WTC11 (cell line): Measurements from ENCODE around the gene TBC1D14. TPM values are rescaled to one million over a fixed set of nuclear protein-coding genes. Genes with fewer than 3 reads are reported as not detected.

Experiments used
- ATAC-seq: fragments of 200-7000 bp; cut with Tn5 transposase; 2 replicates; pipeline ENCODE4 v1.10.0; 2021; ENCODE audit warnings: mild to moderate bottlenecking, moderate library complexity
- CTCF ChIA-PET: fragments of 300-600 bp; sonication (Branson Sonifier 250); formaldehyde crosslinking; loops from one replicate; lab custom pipeline; 2021; ENCODE audit warnings: antibody characterized with exemption; lab: Charles Lee
- POLR2A ChIA-PET: fragments of 350-600 bp; sonication (Branson Sonifier 250); formaldehyde crosslinking; loops from one replicate; lab custom pipeline; 2021; ENCODE audit warnings: antibody characterized with exemption; lab: Charles Lee
- DNase-seq: peaks from one replicate; pipeline ENCODE4 v3.0.0; 2021; ENCODE audit warnings: low spot score
- H3K27ac Mint-ChIP-seq: 2 replicates; pipeline ENCODE4 v1.8.0; 2021; ENCODE audit warnings: mixed read lengths
- H3K27me3 Mint-ChIP-seq: 2 replicates; pipeline ENCODE4 v1.8.0; 2021; ENCODE audit warnings: low read depth, mild to moderate bottlenecking, moderate library complexity, mixed read lengths
- H3K36me3 Mint-ChIP-seq: 2 replicates; pipeline ENCODE4 v1.8.0; 2021; ENCODE audit warnings: mixed read lengths
- H3K4me1 Mint-ChIP-seq: 2 replicates; pipeline ENCODE4 v1.8.0; 2022; ENCODE audit warnings: mixed read lengths
- H3K4me3 Mint-ChIP-seq: 2 replicates; pipeline ENCODE4 v1.8.0; 2021; ENCODE audit warnings: mild to moderate bottlenecking, moderate library complexity, mixed read lengths
- H3K9me3 Mint-ChIP-seq: 2 replicates; pipeline ENCODE4 v1.8.0; 2021; ENCODE audit warnings: mixed read lengths
- ATF2 ChIP-seq: sonication (generic); formaldehyde crosslinking; IDR thresholded peaks from 2 replicates; pipeline ENCODE4 v1.8.1; 2022; ENCODE audit warnings: low read depth, missing genetic modification reagents, borderline replicate concordance
- E2F4 ChIP-seq: sonication (generic); formaldehyde crosslinking; IDR thresholded peaks from 2 replicates; pipeline ENCODE4 v1.8.1; 2022; ENCODE audit warnings: low read depth, mild to moderate bottlenecking, moderate library complexity, missing genetic modification reagents, borderline replicate concordance
- FOXP1 ChIP-seq: sonication (generic); formaldehyde crosslinking; IDR thresholded peaks from 2 replicates; pipeline ENCODE4 v1.8.0; 2022; ENCODE audit warnings: missing genetic modification reagents, mild to moderate bottlenecking, moderate library complexity, borderline replicate concordance
- GABPB1 ChIP-seq: sonication (generic); formaldehyde crosslinking; IDR thresholded peaks from 2 replicates; pipeline ENCODE4 v1.8.1; 2023; ENCODE audit warnings: mild to moderate bottlenecking, missing genetic modification reagents
- HMGA2 ChIP-seq: fragments of 250-450 bp; sonication (Bioruptor Pico); IDR thresholded peaks from 2 replicates; pipeline ENCODE4 v1.4.0; 2021; ENCODE audit warnings: mild to moderate bottlenecking, moderate library complexity
- KAT7 ChIP-seq: sonication (generic); formaldehyde crosslinking; IDR thresholded peaks from 2 replicates; pipeline ENCODE4 v1.8.1; 2023; ENCODE audit warnings: missing genetic modification reagents, mild to moderate bottlenecking, borderline replicate concordance
- OVOL2 ChIP-seq: fragments of 250-450 bp; sonication (Bioruptor Pico); IDR thresholded peaks from 2 replicates; pipeline ENCODE4 v1.9.0; 2021; ENCODE audit warnings: mild to moderate bottlenecking, borderline replicate concordance
- TEAD1 ChIP-seq: sonication (generic); formaldehyde crosslinking; IDR thresholded peaks from 2 replicates; pipeline ENCODE4 v1.8.0; 2022; ENCODE audit warnings: mild to moderate bottlenecking, missing genetic modification reagents
- TEAD4 ChIP-seq: sonication (generic); formaldehyde crosslinking; IDR thresholded peaks from 2 replicates; pipeline ENCODE4 v1.8.0; 2022; ENCODE audit warnings: mild to moderate bottlenecking, missing genetic modification reagents
- ZNF138 ChIP-seq: sonication (generic); formaldehyde crosslinking; conservative IDR thresholded peaks from 2 replicates; pipeline ENCODE4 v1.8.1; 2022; ENCODE audit warnings: mild to moderate bottlenecking, moderate library complexity, missing genetic modification reagents
- ZNF219 ChIP-seq: sonication (generic); formaldehyde crosslinking; IDR thresholded peaks from 2 replicates; pipeline ENCODE4 v1.8.0; 2023; ENCODE audit warnings: missing genetic modification reagents, mild to moderate bottlenecking, borderline replicate concordance
- ZNF263 ChIP-seq: sonication (generic); formaldehyde crosslinking; IDR thresholded peaks from 2 replicates; pipeline ENCODE4 v1.8.1; 2022; ENCODE audit warnings: low read depth, mild to moderate bottlenecking, moderate library complexity, missing genetic modification reagents
- ZNF423 ChIP-seq: fragments of 250-450 bp; sonication (Bioruptor Pico); IDR thresholded peaks from 2 replicates; pipeline ENCODE4 v2.1.2; 2022; ENCODE audit warnings: mild to moderate bottlenecking, moderate library complexity
- total RNA-seq: library from RNA; stranded (reverse); gene quantifications from 3 replicates; pipeline ENCODE4 v1.2.3, GENCODE V29; 2021
- TF ChIP-seq, protein P1 (sequence below): fragments of 250-450 bp; sonication (Bioruptor Pico); IDR thresholded peaks from 2 replicates; pipeline ENCODE4 v1.8.0; 2021; ENCODE audit warnings: mild to moderate bottlenecking
- TF ChIP-seq, protein P2 (sequence below): sonication (generic); formaldehyde crosslinking; IDR thresholded peaks from 2 replicates; pipeline ENCODE4 v1.8.1; 2023; ENCODE audit warnings: mild to moderate bottlenecking, moderate library complexity, missing genetic modification reagents
- TF ChIP-seq, protein P3 (sequence below): sonication (generic); formaldehyde crosslinking; IDR thresholded peaks from 2 replicates; pipeline ENCODE4 v1.8.0; 2023; ENCODE audit warnings: missing genetic modification reagents
- TF ChIP-seq, protein P4 (sequence below): fragments of 250-450 bp; sonication (Bioruptor Pico); conservative IDR thresholded peaks from 2 replicates; pipeline ENCODE4 v1.9.0; 2021; ENCODE audit warnings: mild to moderate bottlenecking

Gene TBC1D14
- total RNA-seq, 1 experiment from 2014 or later = 45.1 TPM

- no peak for TF ChIP-seq KAT7 (CRISPR knock-in tag)
- TF ChIP-seq ZNF263 = no peak
- no peak for TF ChIP-seq ZNF138
- TF ChIP-seq, protein P1, sequence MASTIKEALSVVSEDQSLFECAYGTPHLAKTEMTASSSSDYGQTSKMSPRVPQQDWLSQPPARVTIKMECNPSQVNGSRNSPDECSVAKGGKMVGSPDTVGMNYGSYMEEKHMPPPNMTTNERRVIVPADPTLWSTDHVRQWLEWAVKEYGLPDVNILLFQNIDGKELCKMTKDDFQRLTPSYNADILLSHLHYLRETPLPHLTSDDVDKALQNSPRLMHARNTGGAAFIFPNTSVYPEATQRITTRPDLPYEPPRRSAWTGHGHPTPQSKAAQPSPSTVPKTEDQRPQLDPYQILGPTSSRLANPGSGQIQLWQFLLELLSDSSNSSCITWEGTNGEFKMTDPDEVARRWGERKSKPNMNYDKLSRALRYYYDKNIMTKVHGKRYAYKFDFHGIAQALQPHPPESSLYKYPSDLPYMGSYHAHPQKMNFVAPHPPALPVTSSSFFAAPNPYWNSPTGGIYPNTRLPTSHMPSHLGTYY (CRISPR knock-in tag) = no peak
- TF ChIP-seq, protein P2, sequence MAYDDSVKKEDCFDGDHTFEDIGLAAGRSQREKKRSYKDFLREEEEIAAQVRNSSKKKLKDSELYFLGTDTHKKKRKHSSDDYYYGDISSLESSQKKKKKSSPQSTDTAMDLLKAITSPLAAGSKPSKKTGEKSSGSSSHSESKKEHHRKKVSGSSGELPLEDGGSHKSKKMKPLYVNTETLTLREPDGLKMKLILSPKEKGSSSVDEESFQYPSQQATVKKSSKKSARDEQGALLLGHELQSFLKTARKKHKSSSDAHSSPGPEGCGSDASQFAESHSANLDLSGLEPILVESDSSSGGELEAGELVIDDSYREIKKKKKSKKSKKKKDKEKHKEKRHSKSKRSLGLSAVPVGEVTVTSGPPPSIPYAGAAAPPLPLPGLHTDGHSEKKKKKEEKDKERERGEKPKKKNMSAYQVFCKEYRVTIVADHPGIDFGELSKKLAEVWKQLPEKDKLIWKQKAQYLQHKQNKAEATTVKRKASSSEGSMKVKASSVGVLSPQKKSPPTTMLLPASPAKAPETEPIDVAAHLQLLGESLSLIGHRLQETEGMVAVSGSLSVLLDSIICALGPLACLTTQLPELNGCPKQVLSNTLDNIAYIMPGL (CRISPR knock-in tag) = peak; percentile 43; the same call in 1 of the 2 replicates
- TF ChIP-seq ZNF219 (CRISPR knock-in tag) = no peak
These were observed at the start of gene TBC1D14 (continued) for GRCh38 chr4:6909113-6909969.

GRCh38 chr4:6868386-6868785 lies 41.2 kb upstream of the TBC1D14 start:
- peaks cover 12% of the 10 kb centered on the region for H3K36me3 Mint-ChIP-seq
- H3K27me3 Mint-ChIP-seq = no peaks in the 10 kb centered on the region
- no peak for DNase-seq
- POLR2A ChIA-PET = no interaction called here
- H3K9me3 Mint-ChIP-seq = no peaks in the 10 kb centered on the region
- TF ChIP-seq TEAD4 (CRISPR knock-in tag) (no peak), OVOL2 (CRISPR knock-in tag) (no peak), TEAD1 (no peak)
- H3K4me1 Mint-ChIP-seq = no peaks in the 10 kb centered on the region
- ATAC-seq = no peak
- no peak overlapping the region for H3K27ac Mint-ChIP-seq
- H3K4me3 Mint-ChIP-seq = no peak overlapping the region
- CTCF ChIA-PET = interaction anchor here (1.1 kb wide), 1 partner anchor 202 kb away, joined by 4 read pairs; no protein-coding TSS in a partner anchor

GRCh38 chr4:6869944-6870343 lies 39.7 kb upstream of the TBC1D14 start:
- ATAC-seq = no peak
- no peak for DNase-seq
- POLR2A ChIA-PET = no interaction called here
- CTCF ChIA-PET = no interaction called here
- Mint-ChIP-seq H3K27me3 (no peaks in the 10 kb centered on the region), H3K36me3 (peaks cover 11% of the 10 kb centered on the region), H3K27ac (no peak overlapping the region; the same call in 1 of the 2 replicates), H3K9me3 (no peaks in the 10 kb centered on the region), H3K4me3 (no peak overlapping the region), H3K4me1 (no peaks in the 10 kb centered on the region)
- TF ChIP-seq, protein P1 (CRISPR knock-in tag) = no peak
- TF ChIP-seq ZNF423 (CRISPR knock-in tag) = no peak
- TF ChIP-seq GABPB1 (CRISPR knock-in tag) = no peak
- TF ChIP-seq, protein P3, sequence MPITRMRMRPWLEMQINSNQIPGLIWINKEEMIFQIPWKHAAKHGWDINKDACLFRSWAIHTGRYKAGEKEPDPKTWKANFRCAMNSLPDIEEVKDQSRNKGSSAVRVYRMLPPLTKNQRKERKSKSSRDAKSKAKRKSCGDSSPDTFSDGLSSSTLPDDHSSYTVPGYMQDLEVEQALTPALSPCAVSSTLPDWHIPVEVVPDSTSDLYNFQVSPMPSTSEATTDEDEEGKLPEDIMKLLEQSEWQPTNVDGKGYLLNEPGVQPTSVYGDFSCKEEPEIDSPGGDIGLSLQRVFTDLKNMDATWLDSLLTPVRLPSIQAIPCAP (CRISPR knock-in tag) = no peak
- no peak for TF ChIP-seq HMGA2 (CRISPR knock-in tag)
- TF ChIP-seq E2F4 (CRISPR knock-in tag) = no peak
- TF ChIP-seq, protein P4, sequence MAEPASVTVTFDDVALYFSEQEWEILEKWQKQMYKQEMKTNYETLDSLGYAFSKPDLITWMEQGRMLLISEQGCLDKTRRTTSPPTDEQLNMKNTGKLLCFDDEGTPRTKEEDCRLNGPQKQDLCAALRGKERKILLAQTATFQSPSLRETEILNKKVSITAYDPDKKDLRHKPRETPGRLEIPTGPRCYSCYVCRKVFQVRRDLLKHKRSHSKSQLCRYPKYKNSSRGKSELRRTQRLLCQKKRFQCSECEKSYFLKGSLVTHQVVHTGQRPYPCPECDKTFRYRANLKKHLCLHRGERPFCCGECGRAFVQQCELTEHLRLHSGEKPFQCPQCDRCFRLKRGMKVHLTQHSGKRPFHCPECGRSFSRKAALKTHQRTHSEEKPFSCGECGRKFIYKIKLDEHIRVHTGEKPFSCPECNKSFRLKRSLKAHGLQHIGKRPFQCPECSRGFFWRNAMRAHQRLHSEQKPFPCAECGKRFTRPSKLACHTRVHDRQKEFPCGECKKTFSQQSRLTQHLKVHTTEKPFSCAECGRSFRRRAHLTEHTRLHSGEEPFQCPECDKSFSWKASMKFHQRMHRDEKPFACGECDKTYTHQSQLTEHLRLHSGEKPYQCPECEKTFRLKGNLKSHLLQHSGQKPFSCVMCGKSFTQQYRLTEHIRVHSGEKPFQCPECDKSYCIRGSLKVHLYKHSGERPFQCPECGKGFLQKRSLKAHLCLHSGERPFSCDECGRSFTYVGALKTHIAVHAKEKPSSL = no peak
- TF ChIP-seq FOXP1 (CRISPR knock-in tag) = no peak
- no peak for TF ChIP-seq TEAD4 (CRISPR knock-in tag)
- no peak for TF ChIP-seq ATF2
